Nephron progenitor cell (in vitro differentiated cells): Measurements from ENCODE around the gene LIPH.

Experiments used
- DNase-seq: peaks from one replicate; pipeline ENCODE4 v3.0.0; 2021
- H3K27ac Mint-ChIP-seq: 2 replicates; pipeline ENCODE4 v1.8.0; 2021; ENCODE audit warnings: mild to moderate bottlenecking, moderate library complexity, mixed read lengths
- H3K27me3 Mint-ChIP-seq: 2 replicates; pipeline ENCODE4 v1.8.0; 2021; ENCODE audit warnings: mild to moderate bottlenecking, low read depth, mixed read lengths; ENCODE audit not compliant: poor library complexity
- H3K36me3 Mint-ChIP-seq: 2 replicates; pipeline ENCODE4 v1.8.0; 2021; ENCODE audit warnings: low read depth, mixed read lengths
- H3K4me1 Mint-ChIP-seq: 2 replicates; pipeline ENCODE4 v1.8.0; 2021; ENCODE audit warnings: mixed read lengths
- H3K4me3 Mint-ChIP-seq: 2 replicates; pipeline ENCODE4 v1.8.0; 2021; ENCODE audit warnings: mild to moderate bottlenecking, moderate library complexity, mixed read lengths
- H3K9me3 Mint-ChIP-seq: 2 replicates; pipeline ENCODE4 v1.8.0; 2021; ENCODE audit warnings: mild to moderate bottlenecking, moderate library complexity, mixed read lengths
- TF ChIP-seq, protein P1 (sequence below): fragments of 200-600 bp; sonication (generic); IDR thresholded peaks from 2 replicates; pipeline ENCODE4 v1.5.0; 2021; ENCODE audit warnings: antibody characterized with exemption

Gene LIPH

DNA sequence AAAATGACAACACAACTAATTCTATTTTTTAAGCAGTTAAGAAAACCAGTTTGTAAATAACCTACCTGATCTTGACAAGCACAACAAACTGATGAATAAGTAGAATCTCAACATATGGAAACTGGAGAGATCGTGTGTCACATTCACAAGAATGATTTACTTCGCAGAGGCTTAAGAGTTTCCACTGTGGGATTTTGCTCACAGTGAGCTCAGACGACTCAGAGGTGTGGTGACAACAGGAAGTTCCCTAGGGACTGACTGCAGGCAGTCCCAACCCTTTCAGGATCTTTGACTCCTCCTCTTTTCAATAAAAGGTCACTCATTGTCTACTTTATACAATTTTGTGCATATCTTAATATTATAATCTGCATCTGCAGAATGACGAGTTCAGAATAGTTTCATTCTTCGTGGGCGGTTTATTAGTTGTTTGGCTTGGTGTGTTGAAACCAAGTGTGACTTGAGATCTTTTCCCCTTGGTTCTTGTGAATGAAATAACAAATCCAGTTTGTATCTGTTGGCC, at the start of gene LIPH:
Gene LIPH (minus strand): TSS at position 231 of the 520 bp plus-strand sequence. CDS start 117 bp downstream, at position 114.
- no peaks in the 10 kb centered on the region for H3K36me3 Mint-ChIP-seq
- peaks cover 8% of the 10 kb centered on the region for H3K4me1 Mint-ChIP-seq
- H3K4me3 Mint-ChIP-seq: no peak within 1 kb of the TSS
- peaks cover 3% of the 10 kb centered on the region for H3K27me3 Mint-ChIP-seq
- no peak for DNase-seq
- no peak within 1 kb of the TSS for H3K27ac Mint-ChIP-seq
- H3K9me3 Mint-ChIP-seq: no peaks in the 10 kb centered on the region
- TF ChIP-seq, protein P1, sequence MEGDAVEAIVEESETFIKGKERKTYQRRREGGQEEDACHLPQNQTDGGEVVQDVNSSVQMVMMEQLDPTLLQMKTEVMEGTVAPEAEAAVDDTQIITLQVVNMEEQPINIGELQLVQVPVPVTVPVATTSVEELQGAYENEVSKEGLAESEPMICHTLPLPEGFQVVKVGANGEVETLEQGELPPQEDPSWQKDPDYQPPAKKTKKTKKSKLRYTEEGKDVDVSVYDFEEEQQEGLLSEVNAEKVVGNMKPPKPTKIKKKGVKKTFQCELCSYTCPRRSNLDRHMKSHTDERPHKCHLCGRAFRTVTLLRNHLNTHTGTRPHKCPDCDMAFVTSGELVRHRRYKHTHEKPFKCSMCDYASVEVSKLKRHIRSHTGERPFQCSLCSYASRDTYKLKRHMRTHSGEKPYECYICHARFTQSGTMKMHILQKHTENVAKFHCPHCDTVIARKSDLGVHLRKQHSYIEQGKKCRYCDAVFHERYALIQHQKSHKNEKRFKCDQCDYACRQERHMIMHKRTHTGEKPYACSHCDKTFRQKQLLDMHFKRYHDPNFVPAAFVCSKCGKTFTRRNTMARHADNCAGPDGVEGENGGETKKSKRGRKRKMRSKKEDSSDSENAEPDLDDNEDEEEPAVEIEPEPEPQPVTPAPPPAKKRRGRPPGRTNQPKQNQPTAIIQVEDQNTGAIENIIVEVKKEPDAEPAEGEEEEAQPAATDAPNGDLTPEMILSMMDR: no peak

DNA sequence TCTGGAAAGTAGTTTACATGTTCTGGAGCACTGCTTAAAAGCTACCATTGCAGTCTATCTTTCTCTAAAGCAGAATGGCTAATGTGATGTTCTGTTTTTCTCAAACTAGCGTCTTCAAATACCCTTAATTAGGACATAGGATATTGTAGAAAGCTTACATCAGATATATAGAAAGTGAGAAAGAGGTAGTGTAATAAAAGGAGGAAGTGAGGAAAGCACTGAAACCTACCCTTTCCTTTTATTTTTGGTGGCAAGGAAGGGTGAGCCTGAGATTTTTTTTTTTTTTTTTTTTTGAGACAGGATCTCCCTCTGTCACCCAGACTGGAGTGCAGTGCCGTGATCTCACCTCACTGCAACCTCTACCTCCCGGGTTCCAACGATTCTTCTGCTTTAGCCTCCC, 43.1 kb upstream of the LIPH start:
- Mint-ChIP-seq H3K4me1 (no peaks in the 10 kb centered on the region), H3K27me3 (no peaks in the 10 kb centered on the region), H3K9me3 (no peaks in the 10 kb centered on the region), H3K27ac (no peak overlapping the region), H3K36me3 (peaks cover 14% of the 10 kb centered on the region), H3K4me3 (no peak overlapping the region)
- TF ChIP-seq, protein P1: no peak
- no peak for DNase-seq

GRCh38 chr3:185594073-185594472, 41.7 kb upstream of the LIPH start:
- no peak for DNase-seq
- Mint-ChIP-seq H3K4me3 (no peak overlapping the region), H3K27ac (no peak overlapping the region), H3K9me3 (no peaks in the 10 kb centered on the region), H3K4me1 (no peaks in the 10 kb centered on the region), H3K27me3 (no peaks in the 10 kb centered on the region), H3K36me3 (peaks cover 8% of the 10 kb centered on the region)
- TF ChIP-seq, protein P1: no peak

DNA sequence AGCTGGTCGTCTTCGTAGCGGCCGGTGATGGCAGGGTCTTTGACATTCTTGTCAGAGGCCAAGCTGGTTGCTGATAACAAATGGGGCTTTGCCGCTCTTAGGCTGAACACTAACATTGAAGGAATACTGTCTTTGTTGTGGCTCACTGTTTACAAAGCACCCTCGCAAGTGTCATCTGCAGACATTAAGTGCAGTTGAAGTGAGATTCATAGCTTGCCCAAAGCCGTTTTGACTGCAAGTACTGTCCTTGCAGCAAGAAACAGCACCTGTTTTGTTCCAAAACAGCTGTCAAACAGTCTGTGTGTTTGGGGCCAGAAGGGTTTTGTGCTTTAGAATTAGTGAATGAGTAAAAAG, 34.3 kb upstream of the LIPH start:
- peaks cover 28% of the 10 kb centered on the region for H3K4me1 Mint-ChIP-seq
- peak overlapping the region; percentile 90 for H3K4me3 Mint-ChIP-seq
- TF ChIP-seq, protein P1: no peak
- peak overlapping the region; percentile 99 for H3K27ac Mint-ChIP-seq
- H3K36me3 Mint-ChIP-seq: no peaks in the 10 kb centered on the region
- no peak for DNase-seq
- H3K9me3 Mint-ChIP-seq: no peaks in the 10 kb centered on the region
- peaks cover 30% of the 10 kb centered on the region for H3K27me3 Mint-ChIP-seq

DNA sequence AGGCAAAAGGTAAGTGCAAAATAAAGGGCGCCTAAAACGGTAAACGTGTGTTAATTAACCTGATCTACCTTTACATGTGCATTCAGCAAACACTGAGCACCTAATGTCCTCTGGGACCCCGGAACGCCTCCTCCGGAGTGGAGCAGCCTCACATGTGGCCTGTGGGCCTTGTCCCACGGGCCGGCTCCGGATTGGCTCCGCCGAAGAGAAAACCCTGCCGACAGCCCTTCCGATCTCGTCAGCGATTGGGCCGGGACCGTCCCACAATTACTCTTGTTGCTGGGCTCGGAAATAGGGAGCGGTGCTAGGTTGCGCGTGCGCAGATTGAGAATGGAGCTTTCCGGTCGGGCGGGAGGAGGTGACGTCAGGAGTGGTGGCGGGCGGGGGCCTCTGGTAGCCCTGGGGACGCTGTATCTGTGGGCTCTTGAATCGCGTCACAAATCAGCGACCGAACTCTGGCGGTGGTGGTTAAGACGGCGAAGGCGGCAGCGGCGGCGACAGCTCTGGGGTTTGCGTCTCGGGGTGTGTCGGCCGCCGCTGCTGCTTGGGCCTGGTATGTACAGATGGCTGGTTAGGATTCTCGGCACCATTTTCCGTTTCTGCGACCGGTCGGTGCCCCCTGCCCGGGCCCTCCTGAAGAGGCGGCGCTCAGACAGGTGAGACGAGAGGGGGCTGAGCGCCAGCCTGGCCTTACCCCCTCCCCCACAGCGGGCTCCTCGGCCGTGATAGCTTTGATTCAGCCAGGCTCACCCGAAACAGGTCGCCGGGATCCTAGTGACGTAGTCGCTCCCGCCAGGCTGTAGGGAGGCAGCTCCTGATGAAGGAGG, 33.7 kb upstream of the LIPH start, which contains the start of gene SENP2:
Gene SENP2 (plus strand): TSS at position 437 of the 827 bp plus-strand sequence. CDS start 119 bp downstream, at position 556.
- H3K9me3 Mint-ChIP-seq: no peaks in the 10 kb centered on the region
- H3K27ac Mint-ChIP-seq: peak within 1 kb of the TSS; percentile 99
- DNase-seq: peak; percentile 99
- peaks cover 28% of the 10 kb centered on the region for H3K4me1 Mint-ChIP-seq
- no peaks in the 10 kb centered on the region for H3K36me3 Mint-ChIP-seq
- peaks cover 34% of the 10 kb centered on the region for H3K27me3 Mint-ChIP-seq
- H3K4me3 Mint-ChIP-seq: peak within 1 kb of the TSS; percentile 90
- TF ChIP-seq, protein P1: no peak
